Heart left ventricle (tissue), 13 donors: Measurements from ENCODE around the gene AAR2.

Experiments
- POLR2A ChIP-seq, 2 donors: fragments of 450-650 bp; IDR thresholded peaks; one replicate each; pipeline ENCODE4 v1.6.1; 2017; ENCODE audit warnings: antibody characterized with exemption in 2 of 2, mild to moderate bottlenecking in 2 of 2, moderate library complexity in 2 of 2
- TF ChIP-seq, protein P1 (sequence below), 12 donors: fragments of 200-600 bp; sonication (generic) in 4 of 12; IDR thresholded peaks; one replicate each; pipeline versions ENCODE4 v1.5.0 to v1.8.0; 2018 to 2022; ENCODE audit warnings: antibody characterized with exemption in 12 of 12, mild to moderate bottlenecking in 5 of 12
- donor health status: ischemic (EF 13 %, LVEDD 7.1; RV severe dilation, severe dysfunction).
- donor health status: DM: no; HTN: yes; CAD: no.
- donor health status: DM: no; HTN: no; CAD: no.
- donor health status: ischemic (EF 25% LVEDD 6.9; RV normal size, moderate dysfunction).
- donor health status: ischemic (EF 25% LVEDD 5.7; RV mildly dilated, moderate dysfunction).
- donor health status: ischemic (EF 35%, LVEDD 5.7; RV mildly dilated, moderate dysfunction).
- donor health status: nonischemic (EF 11% LVEDD 7.7; RV severe dilation, severe dysfunction).
- donor health status: DM: yes; HTN: yes; CAD: no.
- donor health status: PGD.
- donor health status: ischemic (EF 29% LVEDD 5.4; RV normal size, mild dysfunction).
- donor health status: nonischemic (EF 23%, LVEDD 6.1; RV moderate dilation, normal function).

DNA sequence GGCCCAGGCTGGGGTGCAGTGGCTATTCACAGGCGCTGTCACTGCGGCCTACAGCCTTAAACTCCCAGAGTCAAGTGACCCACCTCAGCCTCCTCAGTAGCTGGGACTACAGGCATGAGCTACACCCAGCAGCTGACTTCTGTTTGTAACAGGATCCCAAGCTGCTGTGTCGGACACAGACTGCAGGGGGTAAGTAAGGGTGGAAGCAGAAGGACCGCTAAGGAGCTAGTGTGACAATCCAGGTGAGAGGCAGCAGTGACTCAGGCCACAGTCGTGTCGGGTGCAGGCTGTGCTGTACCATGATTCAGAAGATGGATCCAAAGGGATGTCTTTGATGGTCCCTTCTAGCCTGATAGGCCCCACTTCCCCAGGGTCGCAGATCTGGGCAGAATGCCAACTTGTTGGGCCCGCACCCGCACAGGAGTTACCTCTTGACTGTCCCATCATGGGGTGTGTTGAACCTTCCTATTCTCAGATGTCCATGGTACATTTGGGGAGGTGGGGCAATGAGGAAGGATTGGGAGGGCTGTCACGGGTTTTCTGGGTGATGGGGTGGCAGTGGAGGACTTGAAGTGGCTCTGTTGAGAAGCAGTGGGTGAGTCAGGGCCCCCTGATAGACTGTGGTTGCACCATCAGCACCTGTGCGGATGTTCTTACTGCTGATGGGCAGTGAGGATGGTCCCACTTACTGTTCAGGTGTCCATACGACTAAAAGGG, 25.3 kb downstream of the AAR2 start:
- TF ChIP-seq, protein P1, sequence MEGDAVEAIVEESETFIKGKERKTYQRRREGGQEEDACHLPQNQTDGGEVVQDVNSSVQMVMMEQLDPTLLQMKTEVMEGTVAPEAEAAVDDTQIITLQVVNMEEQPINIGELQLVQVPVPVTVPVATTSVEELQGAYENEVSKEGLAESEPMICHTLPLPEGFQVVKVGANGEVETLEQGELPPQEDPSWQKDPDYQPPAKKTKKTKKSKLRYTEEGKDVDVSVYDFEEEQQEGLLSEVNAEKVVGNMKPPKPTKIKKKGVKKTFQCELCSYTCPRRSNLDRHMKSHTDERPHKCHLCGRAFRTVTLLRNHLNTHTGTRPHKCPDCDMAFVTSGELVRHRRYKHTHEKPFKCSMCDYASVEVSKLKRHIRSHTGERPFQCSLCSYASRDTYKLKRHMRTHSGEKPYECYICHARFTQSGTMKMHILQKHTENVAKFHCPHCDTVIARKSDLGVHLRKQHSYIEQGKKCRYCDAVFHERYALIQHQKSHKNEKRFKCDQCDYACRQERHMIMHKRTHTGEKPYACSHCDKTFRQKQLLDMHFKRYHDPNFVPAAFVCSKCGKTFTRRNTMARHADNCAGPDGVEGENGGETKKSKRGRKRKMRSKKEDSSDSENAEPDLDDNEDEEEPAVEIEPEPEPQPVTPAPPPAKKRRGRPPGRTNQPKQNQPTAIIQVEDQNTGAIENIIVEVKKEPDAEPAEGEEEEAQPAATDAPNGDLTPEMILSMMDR (IDR thresholded peaks at IDR 0.05) = no peak
- no peak for TF ChIP-seq POLR2A (IDR thresholded peaks at IDR 0.05)
